ENCODE measurements around the gene KAZN.

KAZN gene

GRCh38 chr1:15055736-15056415 is 457.4 kb downstream of the KAZN start:
- Histone ChIP-seq H3K4me2 (ENCODE audit: low read length, poor library complexity, severe bottlenecking) (no peak overlapping the region), H2BK5ac (ENCODE audit: low read depth, low read length, poor library complexity, severe bottlenecking) (no peak overlapping the region), H3K9me3 (ENCODE audit: control insufficient read depth, low read length) (no peaks in the 10 kb centered on the region), H3K36me3 (ENCODE audit: control insufficient read depth in 1 of 2, insufficient read depth in 2 of 2, low read depth in 1 of 2, low read length in 2 of 2) (peaks cover 30 to 70% of the 10 kb centered on the region in 2 experiments), H3K27ac (ENCODE audit: low read length, poor library complexity, severe bottlenecking) (no peak overlapping the region), H2AFZ (ENCODE audit: low read depth, low read length) (no peak overlapping the region), H3K4me1 (ENCODE audit: control insufficient read depth, insufficient read depth, low read depth, low read length) (peaks cover 6% of the 10 kb centered on the region), H3K27me3 (ENCODE audit: control insufficient read depth in 1 of 2, insufficient read depth in 1 of 2, low read length in 2 of 2) (no peaks in the 10 kb centered on the region), H3K4ac (ENCODE audit: low read depth in 1 of 2, low read length in 2 of 2) (no peak overlapping the region), H2AK5ac (ENCODE audit: low read length, severe bottlenecking) (no peak overlapping the region), H4K91ac (ENCODE audit: low read length) (no peak overlapping the region), H2BK15ac (ENCODE audit: low read depth, poor library complexity, severe bottlenecking) (no peak overlapping the region), H2BK12ac (ENCODE audit: low read length in 2 of 2) (no peak overlapping the region), H2BK120ac (ENCODE audit: low read depth, low read length) (no peak overlapping the region), H4K8ac (ENCODE audit: low read length) (no peak overlapping the region), H3K4me3 (ENCODE audit: insufficient read depth in 1 of 2, low read depth in 1 of 2, low read length in 2 of 2) (no peak overlapping the region), H3K79me1 (replicated peaks; ENCODE audit: low read length, poor library complexity, severe bottlenecking) (peaks cover 23% of the 10 kb centered on the region), H3K14ac (ENCODE audit: low read length in 2 of 2) (no peak overlapping the region), H3K18ac (ENCODE audit: low read depth in 1 of 2, low read length in 2 of 2) (no peak overlapping the region), H3K23ac (ENCODE audit: low read length in 2 of 2) (no peak overlapping the region), H3K9ac (ENCODE audit: low read length) (no peak overlapping the region)
- no peak for DNase-seq
- 96% methylated on average over 29 of the region's 29 CpGs for WGBS

- H3K4me2 ChIP-seq (ENCODE audit: low read length, poor library complexity, severe bottlenecking): no peak overlapping the region
- peak overlapping the region in 1 of 2 experiments; percentile 10 for H3K23ac ChIP-seq (ENCODE audit: low read length in 2 of 2)
- no peaks in the 10 kb centered on the region for H3K27me3 ChIP-seq (ENCODE audit: control insufficient read depth in 1 of 2, insufficient read depth in 1 of 2, low read length in 2 of 2)
- no peak overlapping the region for H3K14ac ChIP-seq (ENCODE audit: low read length in 2 of 2)
- no peak overlapping the region for H3K4me3 ChIP-seq (ENCODE audit: insufficient read depth in 1 of 2, low read depth in 1 of 2, low read length in 2 of 2)
- no peak overlapping the region for H3K18ac ChIP-seq (ENCODE audit: low read depth in 1 of 2, low read length in 2 of 2)
- no peak overlapping the region for H2AFZ ChIP-seq (ENCODE audit: low read depth, low read length)
- H3K27ac ChIP-seq (ENCODE audit: low read length, poor library complexity, severe bottlenecking): no peak overlapping the region
- peak; percentile 36 for DNase-seq
- no peak overlapping the region for H2BK12ac ChIP-seq (ENCODE audit: low read length in 2 of 2)
- no peak overlapping the region for H3K4ac ChIP-seq (ENCODE audit: low read depth in 1 of 2, low read length in 2 of 2)
- no peak overlapping the region for H4K8ac ChIP-seq (ENCODE audit: low read length)
- no peak overlapping the region for H2BK15ac ChIP-seq (ENCODE audit: low read depth, poor library complexity, severe bottlenecking)
- H3K36me3 ChIP-seq (ENCODE audit: control insufficient read depth in 1 of 2, insufficient read depth in 2 of 2, low read depth in 1 of 2, low read length in 2 of 2): peaks cover 32 to 69% of the 10 kb centered on the region in 2 experiments
- no peak overlapping the region for H2AK5ac ChIP-seq (ENCODE audit: low read length, severe bottlenecking)
- H3K9me3 ChIP-seq (ENCODE audit: control insufficient read depth, low read length): no peaks in the 10 kb centered on the region
- H4K91ac ChIP-seq (ENCODE audit: low read length): no peak overlapping the region
- H2BK5ac ChIP-seq (ENCODE audit: low read depth, low read length, poor library complexity, severe bottlenecking): no peak overlapping the region
- H3K9ac ChIP-seq (ENCODE audit: low read length): no peak overlapping the region
- H2BK120ac ChIP-seq (ENCODE audit: low read depth, low read length): no peak overlapping the region
- peaks cover 6% of the 10 kb centered on the region for H3K4me1 ChIP-seq (ENCODE audit: control insufficient read depth, insufficient read depth, low read depth, low read length)
- 81% methylated on average over 4 of the region's 4 CpGs for WGBS
- peaks cover 23% of the 10 kb centered on the region for H3K79me1 ChIP-seq (replicated peaks; ENCODE audit: low read length, poor library complexity, severe bottlenecking)
Observed at GRCh38 chr1:15056515-15057285, 458.2 kb downstream of the KAZN start.

- no peak overlapping the region for H2BK120ac ChIP-seq (ENCODE audit: low read depth, low read length)
- no peak overlapping the region for H3K27ac ChIP-seq (ENCODE audit: low read length, poor library complexity, severe bottlenecking)
- H3K79me1 ChIP-seq (replicated peaks; ENCODE audit: low read length, poor library complexity, severe bottlenecking): peaks cover 19% of the 10 kb centered on the region
- H3K9ac ChIP-seq (ENCODE audit: low read length): no peak overlapping the region
- H2BK12ac ChIP-seq (ENCODE audit: low read length in 2 of 2): no peak overlapping the region
- no peak overlapping the region for H3K18ac ChIP-seq (ENCODE audit: low read depth in 1 of 2, low read length in 2 of 2)
- H3K4me3 ChIP-seq (ENCODE audit: insufficient read depth in 1 of 2, low read depth in 1 of 2, low read length in 2 of 2): no peak overlapping the region
- no peak overlapping the region for H2BK5ac ChIP-seq (ENCODE audit: low read depth, low read length, poor library complexity, severe bottlenecking)
- no peak overlapping the region for H2BK15ac ChIP-seq (ENCODE audit: low read depth, poor library complexity, severe bottlenecking)
- H4K91ac ChIP-seq (ENCODE audit: low read length): no peak overlapping the region
- H3K4me2 ChIP-seq (ENCODE audit: low read length, poor library complexity, severe bottlenecking): no peak overlapping the region
- H2AFZ ChIP-seq (ENCODE audit: low read depth, low read length): no peak overlapping the region
- DNase-seq: no peak
- no peak overlapping the region for H2AK5ac ChIP-seq (ENCODE audit: low read length, severe bottlenecking)
- H4K8ac ChIP-seq (ENCODE audit: low read length): no peak overlapping the region
- H3K36me3 ChIP-seq (ENCODE audit: control insufficient read depth in 1 of 2, insufficient read depth in 2 of 2, low read depth in 1 of 2, low read length in 2 of 2): peaks cover 43 to 76% of the 10 kb centered on the region in 2 experiments
- peaks cover 8% of the 10 kb centered on the region for H3K9me3 ChIP-seq (ENCODE audit: control insufficient read depth, low read length)
- H3K27me3 ChIP-seq (ENCODE audit: control insufficient read depth in 1 of 2, insufficient read depth in 1 of 2, low read length in 2 of 2): no peaks in the 10 kb centered on the region
- WGBS: 98% methylated on average over 5 of the region's 5 CpGs
- H3K4me1 ChIP-seq (ENCODE audit: control insufficient read depth, insufficient read depth, low read depth, low read length): peaks cover 6% of the 10 kb centered on the region
- H3K4ac ChIP-seq (ENCODE audit: low read depth in 1 of 2, low read length in 2 of 2): no peak overlapping the region
- H3K14ac ChIP-seq (ENCODE audit: low read length in 2 of 2): no peak overlapping the region
- H3K23ac ChIP-seq (ENCODE audit: low read length in 2 of 2): no peak overlapping the region
Observed at GRCh38 chr1:15057834-15058233, 459.3 kb downstream of the KAZN start.

GRCh38 chr1:15058261-15058660 is 459.8 kb downstream of the KAZN start:
- Histone ChIP-seq H3K23ac (ENCODE audit: low read length in 2 of 2) (no peak overlapping the region), H3K9ac (ENCODE audit: low read length) (no peak overlapping the region), H3K4me2 (ENCODE audit: low read length, poor library complexity, severe bottlenecking) (no peak overlapping the region), H2AFZ (ENCODE audit: low read depth, low read length) (no peak overlapping the region), H3K9me3 (ENCODE audit: control insufficient read depth, low read length) (peaks cover 8% of the 10 kb centered on the region), H3K27me3 (ENCODE audit: control insufficient read depth in 1 of 2, insufficient read depth in 1 of 2, low read length in 2 of 2) (no peaks in the 10 kb centered on the region), H3K4ac (ENCODE audit: low read depth in 1 of 2, low read length in 2 of 2) (no peak overlapping the region), H2BK5ac (ENCODE audit: low read depth, low read length, poor library complexity, severe bottlenecking) (no peak overlapping the region), H3K36me3 (ENCODE audit: control insufficient read depth in 1 of 2, insufficient read depth in 2 of 2, low read depth in 1 of 2, low read length in 2 of 2) (peaks cover 47 to 75% of the 10 kb centered on the region in 2 experiments), H4K91ac (ENCODE audit: low read length) (no peak overlapping the region), H3K14ac (ENCODE audit: low read length in 2 of 2) (no peak overlapping the region), H3K27ac (ENCODE audit: low read length, poor library complexity, severe bottlenecking) (no peak overlapping the region), H3K4me1 (ENCODE audit: control insufficient read depth, insufficient read depth, low read depth, low read length) (peaks cover 6% of the 10 kb centered on the region), H2BK15ac (ENCODE audit: low read depth, poor library complexity, severe bottlenecking) (no peak overlapping the region), H4K8ac (ENCODE audit: low read length) (no peak overlapping the region), H2BK120ac (ENCODE audit: low read depth, low read length) (no peak overlapping the region), H2AK5ac (ENCODE audit: low read length, severe bottlenecking) (no peak overlapping the region), H3K79me1 (replicated peaks; ENCODE audit: low read length, poor library complexity, severe bottlenecking) (peaks cover 16% of the 10 kb centered on the region), H2BK12ac (ENCODE audit: low read length in 2 of 2) (no peak overlapping the region), H3K4me3 (ENCODE audit: insufficient read depth in 1 of 2, low read depth in 1 of 2, low read length in 2 of 2) (no peak overlapping the region), H3K18ac (ENCODE audit: low read depth in 1 of 2, low read length in 2 of 2) (no peak overlapping the region)
- DNase-seq: no peak
- WGBS: 100% methylated on average over 1 of the region's 2 CpGs
